Breast epithelium (tissue), 4 donors: ENCODE results near the gene RIC3. TPM values are rescaled to one million over a fixed set of nuclear protein-coding genes. Genes with fewer than 3 reads are reported as not detected.
A peak's percentile ranks its signal among the peaks of the same experiment; 100 is the strongest.

Experiments
- DNase-seq, 2 donors: peaks; one replicate each; pipeline ENCODE4 v3.0.0-alpha.2; 2019; ENCODE audit warnings: low spot score in 2 of 2
- H3K27ac ChIP-seq, 2 donors: fragments of 200-600 bp; sonication (generic) in 1 of 2; one replicate each; pipeline ENCODE4 v1.5.1; 2016 to 2019; ENCODE audit warnings: mild to moderate bottlenecking in 1 of 2
- H3K27me3 ChIP-seq, 2 donors: fragments of 200-600 bp; sonication (generic) in 1 of 2; one replicate each; pipeline versions ENCODE4 v1.5.1 to v1.6.0; 2017 to 2019; ENCODE audit warnings: control low read depth in 1 of 2, mild to moderate bottlenecking in 1 of 2
- H3K36me3 ChIP-seq: fragments of 200-600 bp; one replicate; pipeline ENCODE4 v1.5.1; 2019
- H3K4me1 ChIP-seq, 2 donors: fragments of 200-600 bp; sonication (generic); one replicate each; pipeline ENCODE4 v1.5.1; 2016 to 2019; ENCODE audit warnings: control low read depth in 1 of 2
- H3K4me3 ChIP-seq, 3 donors: fragments of 200-600 bp; sonication (generic); 1 replicate in 2 of 3; 2 replicates in 1 of 3; pipeline ENCODE4 v1.5.1; 2016 to 2019; ENCODE audit warnings: mild to moderate bottlenecking in 3 of 3, moderate library complexity in 2 of 3
- H3K9me3 ChIP-seq, 2 donors: fragments of 200-600 bp; sonication (generic) in 1 of 2; one replicate each; pipeline ENCODE4 v1.5.1; 2016 to 2019; ENCODE audit warnings: control low read depth in 1 of 2
- CTCF ChIP-seq, 3 donors: fragments of 450-650 bp; IDR thresholded peaks; one replicate each; pipeline ENCODE4 v1.5.1; 2016 to 2017; ENCODE audit warnings: antibody characterized with exemption in 3 of 3, mild to moderate bottlenecking in 3 of 3, moderate library complexity in 3 of 3
- POLR2A ChIP-seq: fragments of 450-650 bp; IDR thresholded peaks from one replicate; pipeline ENCODE4 v1.6.1; 2016; ENCODE audit warnings: antibody characterized with exemption, mild to moderate bottlenecking, moderate library complexity
- POLR2AphosphoS5 ChIP-seq, 3 donors: sonication (generic); formaldehyde crosslinking; IDR thresholded peaks; one replicate each; pipeline ENCODE4 v1.6.1; 2017; ENCODE audit warnings: antibody characterized with exemption in 3 of 3
- intact Hi-C: fragments of 100-400 bp; cut with DNase I; formaldehyde crosslinking; loops from one replicate; pipeline ENCODE4 v1.15.1; 2023; ENCODE audit warnings: low total_unique reads
- total RNA-seq, 3 donors: library from RNA; depleted of rRNA; stranded (reverse); fragments of >200 nt; gene quantifications; one replicate each; pipeline ENCODE4 v1.1.0, GENCODE V29; 2016

Gene RIC3
- total RNA-seq, 3 donors from 2014 or later, result 4.5 to 48.0 (median 24.3) TPM

- Histone ChIP-seq H3K4me3 (no peak overlapping the region), H3K27me3 (no peaks in the 10 kb centered on the region), H3K9me3 (no peaks in the 10 kb centered on the region), H3K27ac (peak overlapping the region; percentile 60 to 92), H3K36me3 (no peaks in the 10 kb centered on the region), H3K4me1 (peaks cover 0 to 5% of the 10 kb centered on the region in 2 donors)
- intact Hi-C loops, result no loop called here
- TF ChIP-seq POLR2AphosphoS5 (IDR thresholded peaks at IDR 0.05), result peak; percentile 73 to 94 (median 94)
- no peak for TF ChIP-seq CTCF (IDR thresholded peaks at IDR 0.05)
- no peak for TF ChIP-seq POLR2A
- peak in 1 of 2 donors; percentile 64 for DNase-seq
These were observed 111.9 kb downstream of the RIC3 start for GRCh38 chr11:8056810-8057463.

Other genes with a start within 250 kb of the RIC3 start
- gene OR10A6, start 237.8 kb downstream of the RIC3 start, total RNA-seq, result not detected
- gene OR10A3, start 227.3 kb downstream of the RIC3 start, total RNA-seq, result not detected
- gene NLRP10, start 203.6 kb downstream of the RIC3 start, total RNA-seq, result not detected
- 100 to 1,000 TPM; 145 to 180 (median 151) TPM for gene EIF3F, start 181.7 kb downstream of the RIC3 start, total RNA-seq
- 10 to 100 TPM in 2 of 3 donors, 1 to 10 TPM in 1; 6.3 to 17.7 (median 11.2) TPM for gene TUB, start 87.8 kb downstream of the RIC3 start, total RNA-seq
- gene LMO1, start 94.9 kb upstream of the RIC3 start, total RNA-seq, result not detected